Stimulated activated CD8-positive, alpha-beta memory T cell treated with anti-CD3 and anti-CD28 coated beads, Interleukin-12 subunit alpha, Interleukin-12 subunit beta, amount 100 ng/mL, for 4 hours (primary cell): ENCODE data around the gene ZNF850.
A peak's percentile ranks its signal among the peaks of the same experiment; 100 is the strongest.
"Not testable (repeated sequence)": the region's sequence is repeated elsewhere in the genome, so short reads cannot be mapped to it uniquely, and the experiment has no call there.

Experiments
- DNase-seq: peaks from one replicate; pipeline ENCODE4 v3.0.0-alpha.2; 2020; ENCODE audit warnings: low read depth

The ZNF850 gene

DNA sequence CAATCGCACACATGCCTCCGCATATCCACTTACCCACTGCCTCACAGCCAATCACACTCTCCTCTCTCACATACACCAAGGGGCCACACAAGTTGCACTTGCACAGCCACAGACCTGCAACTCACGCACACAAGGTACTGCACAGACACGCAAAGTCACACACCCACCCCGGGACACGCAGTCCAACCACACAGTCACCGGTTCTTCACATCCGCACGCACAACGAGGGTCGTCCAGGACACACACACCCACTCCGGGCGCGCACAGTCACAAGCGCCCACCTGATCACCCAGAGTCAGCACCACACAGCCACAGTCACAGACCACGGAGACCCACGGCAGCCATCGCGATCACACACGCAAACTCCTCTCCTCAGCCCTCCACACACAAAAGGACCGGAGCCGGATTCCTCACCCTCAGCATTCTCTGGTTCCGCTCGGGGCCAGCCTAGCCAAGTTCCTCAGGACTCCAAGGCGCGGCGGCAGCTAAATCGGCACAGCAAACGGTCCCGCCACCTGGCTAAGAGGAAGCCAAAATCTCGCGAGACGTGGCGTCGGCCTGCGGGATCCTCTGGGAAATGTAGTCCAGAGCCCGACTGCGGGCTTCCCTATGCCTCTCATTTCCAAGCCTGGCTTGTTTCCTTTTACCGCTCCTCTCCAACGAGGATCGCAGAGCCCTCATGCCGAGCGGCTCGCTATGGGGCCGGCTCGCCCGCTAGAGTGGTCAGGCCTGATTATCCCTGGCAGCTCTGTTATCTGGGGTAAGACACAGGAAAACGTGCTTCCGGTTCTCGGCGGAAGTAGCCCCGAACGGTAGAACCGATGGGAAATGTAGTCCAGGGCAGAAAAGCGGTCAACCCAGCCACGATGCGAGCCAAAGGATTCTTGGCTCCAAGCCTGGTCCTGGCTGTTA, at the start of gene ZNF850:
TSS of gene ZNF850 (minus strand) at position 497 of the 912 bp plus-strand sequence. CDS start 10,201 bp downstream, outside the sequence.
- DNase-seq: peak; percentile 86

DNA sequence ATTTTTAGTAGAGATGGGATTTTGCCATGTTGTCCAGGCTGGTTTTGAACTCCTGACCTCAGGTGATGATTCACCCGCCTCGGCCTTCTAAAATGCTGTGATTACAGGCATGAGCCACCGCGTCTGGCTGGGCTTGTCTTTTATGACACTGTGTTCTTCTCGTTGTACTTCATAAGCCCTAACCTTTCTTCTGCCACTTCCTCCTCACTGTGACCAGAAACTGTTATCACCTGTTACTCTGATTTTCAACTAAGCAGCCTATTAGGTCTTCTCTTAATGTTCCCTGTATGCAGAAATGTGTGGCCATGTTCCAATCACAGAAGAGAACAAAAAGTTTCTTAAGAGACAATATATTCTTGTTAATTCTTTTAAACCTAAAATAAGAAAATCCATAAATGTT, 49.2 kb upstream of the ZNF850 start:
- no peak for DNase-seq

DNA sequence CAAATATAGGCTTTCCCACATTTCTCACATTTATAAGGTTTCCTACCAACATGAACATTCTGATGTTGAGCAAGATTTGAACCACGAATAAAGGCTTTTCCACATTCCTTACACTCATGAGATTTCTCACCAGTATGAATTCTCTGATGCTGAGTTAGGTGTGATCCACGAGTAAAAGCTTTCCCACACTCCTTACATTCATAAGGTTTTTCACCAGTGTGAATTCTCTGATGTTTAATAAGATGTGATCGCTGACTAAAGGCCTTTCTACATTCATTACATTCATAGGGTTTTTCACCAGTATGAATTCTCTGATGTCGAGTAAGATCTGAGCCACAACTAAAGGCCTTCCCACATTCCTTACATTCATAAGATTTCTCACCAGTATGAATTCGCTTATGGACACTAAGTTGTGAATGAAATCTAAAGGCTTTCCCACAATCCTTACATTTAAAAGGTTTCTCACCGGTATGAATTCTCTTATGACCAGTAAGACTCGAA, 46.6 kb upstream of the ZNF850 start:
- no peak for DNase-seq

DNA sequence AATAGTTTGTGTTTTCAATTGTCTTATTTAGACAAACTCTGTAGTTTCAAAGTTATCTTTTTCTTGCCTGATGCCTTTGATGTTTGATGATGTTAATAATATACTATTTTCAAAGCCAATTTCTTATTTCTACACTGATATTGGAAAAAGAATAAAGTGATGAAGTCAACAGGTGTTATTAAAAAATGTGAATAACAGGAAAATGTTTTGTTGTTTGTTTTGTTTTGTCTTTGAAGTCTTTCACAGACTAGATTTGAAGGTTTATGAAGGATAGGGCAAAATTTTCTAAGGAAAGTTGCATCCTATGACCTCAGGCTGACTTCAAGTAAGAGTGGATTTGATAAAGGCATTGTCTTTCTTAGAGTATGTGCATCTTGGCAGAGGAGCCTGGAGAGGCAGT, 34.4 kb upstream of the ZNF850 start:
- no peak for DNase-seq

DNA sequence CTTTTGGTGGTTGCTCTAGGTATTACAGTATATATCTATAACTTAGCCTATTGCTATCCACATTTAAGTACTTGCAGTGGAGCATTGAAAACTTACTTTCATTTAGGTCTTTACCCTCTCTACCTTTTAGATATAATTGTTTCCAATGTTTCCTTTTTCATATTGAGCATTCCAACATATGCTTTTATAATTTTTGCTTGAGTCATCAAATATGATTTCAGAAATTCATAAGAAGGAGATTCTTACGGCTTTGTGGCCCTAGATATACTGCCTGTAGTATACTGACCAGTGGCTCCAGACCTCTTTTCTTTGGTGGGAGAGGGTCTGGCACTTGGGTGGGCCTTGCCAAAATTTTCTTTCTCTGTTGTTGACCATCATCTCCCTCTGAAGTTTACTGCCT, 32.8 kb upstream of the ZNF850 start:
- DNase-seq: no peak

DNA sequence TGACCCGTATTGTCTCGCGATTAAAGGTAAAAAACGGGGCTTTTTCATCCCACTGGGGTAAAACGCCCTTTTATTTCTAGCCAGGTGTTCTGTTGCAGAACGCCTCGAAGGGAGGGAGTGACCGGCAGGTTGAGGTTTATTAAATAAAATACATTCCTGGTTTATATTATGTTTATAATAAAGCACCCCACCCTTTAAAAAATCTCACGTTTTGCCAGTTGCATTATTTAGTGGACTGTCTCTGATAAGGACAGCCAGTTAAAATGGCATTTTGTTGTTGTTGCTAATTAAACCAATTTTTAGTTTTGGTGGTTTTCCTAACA, 25.1 kb upstream of the ZNF850 start:
- DNase-seq: no peak

DNA sequence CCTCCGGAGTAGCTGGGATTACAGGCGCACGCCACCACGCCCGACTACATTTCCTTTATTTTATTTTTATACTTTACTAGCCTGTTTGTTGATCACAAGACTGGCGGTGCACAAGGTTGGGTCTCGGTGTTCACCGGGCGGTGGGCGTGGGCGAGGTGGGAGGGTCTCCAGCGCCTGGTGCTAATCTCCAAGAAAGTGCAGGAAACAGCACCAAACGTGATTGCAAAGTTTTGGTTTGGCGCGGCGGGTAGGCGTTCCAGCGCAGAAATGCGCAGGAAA, 24.0 kb upstream of the ZNF850 start:
- DNase-seq: no peak

DNA sequence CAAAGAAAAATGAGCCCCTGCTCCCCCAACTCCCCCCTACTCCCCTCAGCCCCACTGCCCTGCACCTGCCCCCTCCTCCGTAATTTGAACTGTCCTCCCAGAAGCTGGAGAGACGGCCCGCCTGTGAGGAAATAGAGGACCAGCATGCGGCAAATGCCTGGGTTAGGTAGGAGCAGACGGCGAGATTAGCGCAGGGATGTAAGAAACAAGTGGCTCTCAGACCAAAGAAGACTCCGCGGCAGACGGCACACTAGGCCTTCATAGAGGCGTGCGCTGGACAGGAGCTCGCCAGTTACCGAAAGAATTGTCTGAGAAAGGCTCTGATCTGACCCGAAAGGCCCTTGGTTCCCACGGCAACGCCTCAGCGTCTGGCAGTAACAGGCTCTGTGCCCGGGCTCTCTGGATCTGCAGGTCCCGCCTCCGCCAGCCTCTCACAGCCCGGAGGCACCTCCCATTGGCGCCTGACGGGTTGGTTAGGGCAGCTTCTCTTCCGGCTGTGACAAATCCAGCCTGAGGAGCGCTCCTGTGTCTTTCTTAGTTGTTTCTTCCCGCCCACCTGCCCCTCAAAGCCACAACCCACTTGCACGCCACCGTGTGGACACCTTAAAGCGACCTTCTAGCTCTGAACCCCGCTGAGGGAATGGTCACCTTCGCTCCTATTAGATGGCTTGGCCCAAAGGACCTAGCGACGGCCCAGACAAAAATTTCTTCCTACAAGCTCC, 19.0 kb upstream of the ZNF850 start:
- not testable (repeated sequence) for DNase-seq

DNA sequence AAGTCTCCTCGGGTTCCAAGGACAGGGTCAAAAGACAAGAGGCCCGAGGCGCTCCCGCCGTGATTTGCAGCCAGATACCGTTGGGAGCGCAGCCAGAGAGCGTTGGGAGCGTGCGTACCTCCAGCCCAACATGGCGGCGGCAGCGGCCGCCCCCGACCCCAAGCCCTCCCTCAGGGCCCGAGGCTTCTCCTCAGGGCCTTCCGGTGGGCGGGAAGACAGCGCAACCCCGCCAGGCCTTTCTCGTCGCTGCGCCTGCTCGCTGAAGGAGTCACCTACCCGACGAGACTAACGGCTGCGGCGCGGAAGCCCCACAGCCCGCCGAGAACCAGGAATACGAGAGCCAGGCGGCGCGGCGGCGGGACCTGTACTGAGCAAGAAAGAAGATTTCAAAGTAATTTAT, 3.2 kb upstream of the ZNF850 start:
- no peak for DNase-seq

DNA sequence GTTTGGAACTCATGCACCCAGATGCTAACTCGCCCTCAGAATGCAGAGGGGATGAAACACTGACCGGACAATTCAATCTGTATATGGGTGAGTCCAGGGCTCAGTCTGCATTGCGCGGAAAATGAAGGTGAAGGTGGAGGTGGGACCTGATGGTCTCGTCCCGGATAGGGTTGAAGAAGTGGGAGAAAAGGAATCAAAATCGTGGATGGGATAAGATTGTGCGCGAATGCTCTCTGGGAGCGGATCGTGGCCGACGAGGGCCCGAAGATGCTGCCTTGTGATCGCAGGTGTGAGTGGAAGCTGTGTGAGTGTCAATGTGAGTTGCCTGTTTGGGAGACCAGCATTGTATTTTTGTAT, 594 bp upstream of the ZNF850 start:
- DNase-seq: no peak

DNA sequence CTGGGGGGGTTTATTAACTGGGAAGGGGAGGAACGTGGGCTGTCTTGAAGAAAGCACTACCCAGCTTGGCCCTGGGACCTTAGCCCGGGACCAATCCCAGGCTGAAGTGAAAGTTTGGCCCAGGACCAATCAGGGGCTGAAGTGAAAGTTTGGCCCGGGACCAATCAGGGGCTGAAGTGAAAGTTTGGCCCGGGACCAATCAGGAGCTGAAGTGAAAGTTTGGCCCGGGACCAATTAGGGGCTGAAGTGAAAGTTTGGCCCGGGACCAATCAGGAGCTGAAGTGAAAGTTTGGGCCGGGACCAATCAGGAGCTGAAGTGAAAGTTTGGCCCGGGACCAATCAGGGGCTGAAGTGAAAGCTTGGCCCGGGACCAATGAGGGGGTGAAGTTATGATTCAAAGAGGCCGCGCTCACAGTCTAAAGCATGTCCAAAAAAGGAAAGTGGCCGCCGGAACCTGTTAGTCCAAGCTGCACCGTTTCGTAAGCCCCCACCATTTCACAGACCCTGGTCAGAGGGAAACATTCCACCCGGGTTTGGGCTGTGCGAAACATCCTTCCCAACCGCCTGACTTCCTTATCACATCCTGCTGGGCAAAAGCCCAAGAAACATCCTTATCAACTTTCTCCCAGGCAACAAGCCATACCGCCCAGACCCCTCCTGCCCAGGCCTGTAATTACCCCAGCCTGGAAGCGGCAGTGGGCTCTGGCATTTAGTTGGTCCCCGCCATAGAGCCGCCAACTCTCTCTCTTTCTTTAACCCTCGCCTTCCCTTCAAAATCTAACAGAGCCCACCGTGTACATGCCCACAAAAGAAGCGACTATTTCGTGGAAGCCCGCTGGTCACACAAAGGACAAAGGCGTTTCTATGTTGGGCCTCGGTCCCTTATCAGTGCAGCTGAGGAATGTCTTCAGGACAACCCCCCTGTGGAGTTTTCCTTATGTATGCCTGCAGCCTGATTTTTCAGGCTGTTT, 1.1 kb downstream of the ZNF850 start:
- no peak for DNase-seq

DNA sequence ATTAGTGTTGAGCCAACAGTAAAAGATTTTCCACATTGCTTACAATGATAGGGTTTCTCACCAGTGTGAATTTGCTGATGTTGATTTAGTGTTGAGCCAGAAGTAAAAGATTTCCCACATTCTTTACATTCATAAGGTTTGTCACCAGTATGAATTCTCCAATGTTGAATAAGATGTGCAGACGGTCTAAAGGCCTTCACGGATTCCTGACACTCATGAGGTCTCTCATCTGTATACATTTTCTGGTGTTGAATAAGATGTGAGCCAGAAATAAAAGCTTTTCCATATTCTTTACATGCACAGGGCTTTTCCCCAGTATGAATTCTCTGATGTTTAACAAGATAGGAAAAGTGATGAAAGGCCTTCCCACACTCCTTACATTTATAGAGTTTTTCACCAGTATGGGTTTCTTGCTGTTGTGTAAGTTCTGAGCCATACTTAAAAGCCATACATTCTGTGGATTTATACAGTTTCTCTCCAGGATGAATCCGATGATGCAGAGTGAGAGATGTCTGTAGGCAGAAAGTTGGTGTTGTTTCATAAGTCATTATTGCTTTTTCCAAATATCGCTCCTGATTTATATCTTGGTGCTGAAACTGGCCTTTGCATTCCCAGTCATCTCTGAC, 22.4 kb downstream of the ZNF850 start:
- no peak for DNase-seq

DNA sequence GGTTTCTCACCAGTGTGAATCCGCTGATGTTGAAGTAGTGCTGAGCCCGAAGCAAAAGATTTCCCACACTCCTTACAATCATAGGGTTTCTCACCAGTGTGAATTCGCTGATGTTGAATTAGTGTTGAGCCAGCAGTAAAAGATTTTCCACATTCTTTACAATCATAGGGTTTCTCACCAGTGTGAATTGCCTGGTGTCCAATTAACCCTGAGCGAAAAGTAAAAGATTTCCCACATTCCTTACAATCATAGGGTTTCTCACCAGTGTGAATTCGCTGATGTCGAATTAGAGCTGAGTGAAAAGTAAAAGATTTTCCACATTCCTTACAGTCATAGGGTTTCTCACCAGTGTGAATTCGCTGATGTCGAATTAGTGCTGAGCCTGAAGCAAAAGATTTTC, 23.0 kb downstream of the ZNF850 start:
- DNase-seq: not testable (repeated sequence)

DNA sequence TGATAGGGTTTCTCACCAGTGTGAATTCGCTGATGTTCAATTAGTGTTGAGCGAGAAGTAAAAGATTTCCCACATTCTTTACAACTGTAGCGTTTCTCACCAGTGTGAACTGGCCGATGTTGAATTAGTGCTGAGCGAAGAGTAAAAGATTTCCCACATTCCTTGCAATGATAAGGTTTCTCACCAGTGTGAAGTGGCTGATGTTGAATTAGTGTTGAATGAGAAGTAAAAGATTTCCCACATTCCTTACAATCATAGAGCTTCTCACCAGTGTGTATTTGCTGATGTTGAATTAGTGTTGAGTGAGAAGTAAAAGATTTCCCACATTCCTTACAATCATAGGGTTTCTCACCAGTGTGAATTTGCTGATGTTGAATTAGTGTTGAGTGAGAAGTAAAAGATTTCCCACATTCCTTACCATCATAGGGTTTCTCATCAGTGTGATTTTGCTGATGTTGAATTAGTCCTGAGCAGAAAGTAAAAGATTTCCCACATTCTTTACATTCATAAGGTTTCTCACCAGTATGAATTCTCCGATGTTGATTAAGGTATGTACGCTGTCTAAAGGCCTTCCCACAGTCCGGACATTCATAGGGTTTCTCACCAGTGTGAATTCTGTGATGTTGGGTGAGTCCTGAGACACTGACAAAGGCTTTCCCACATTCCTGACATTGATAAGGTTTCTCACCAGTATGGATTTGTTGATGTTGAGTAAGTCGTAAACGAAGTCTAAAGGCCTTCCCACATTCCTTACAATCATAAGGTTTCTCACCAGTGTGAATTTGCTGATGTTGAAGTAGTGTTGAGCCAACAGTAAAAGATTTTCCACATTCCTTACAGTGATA, 24.0 kb downstream of the ZNF850 start:
- DNase-seq: no peak

DNA sequence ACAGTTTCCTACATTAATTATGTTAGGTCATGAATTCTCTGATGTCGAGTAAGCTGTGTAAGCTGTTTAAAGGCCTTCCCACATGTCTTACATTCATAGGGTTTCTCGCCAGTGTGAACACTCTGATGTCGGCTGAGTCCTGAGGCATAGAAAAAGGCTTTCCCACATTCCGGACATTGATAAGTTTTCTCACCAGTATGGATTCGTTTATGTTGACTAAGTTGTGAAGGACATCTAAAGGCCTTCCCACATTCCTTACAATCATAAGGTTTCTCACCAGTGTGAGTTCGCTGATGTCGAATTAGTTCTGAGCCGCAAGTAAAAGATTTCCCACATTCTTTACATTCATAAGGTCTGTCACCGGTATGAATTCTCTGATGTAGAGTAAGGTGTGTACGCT, 24.9 kb downstream of the ZNF850 start:
- DNase-seq: no peak

DNA sequence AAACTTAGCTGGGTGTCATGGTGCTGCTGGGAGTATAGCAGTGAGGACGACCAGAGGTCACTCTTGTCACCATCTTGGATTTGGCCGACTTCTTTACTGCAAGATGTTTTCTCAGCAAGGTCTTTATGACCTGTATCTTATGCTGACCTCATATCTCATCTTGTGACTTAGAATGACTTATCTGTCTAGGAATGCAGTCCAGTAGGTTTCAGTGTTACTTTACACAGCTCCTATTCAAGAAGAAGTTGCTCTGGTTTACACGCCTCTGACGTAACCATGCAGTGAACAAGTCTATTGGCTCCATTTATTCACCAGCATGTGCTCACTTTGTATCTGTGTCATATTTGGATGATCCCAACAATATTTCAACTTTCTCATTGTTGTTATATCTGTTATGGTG, 26.7 kb downstream of the ZNF850 start:
- no peak for DNase-seq

DNA sequence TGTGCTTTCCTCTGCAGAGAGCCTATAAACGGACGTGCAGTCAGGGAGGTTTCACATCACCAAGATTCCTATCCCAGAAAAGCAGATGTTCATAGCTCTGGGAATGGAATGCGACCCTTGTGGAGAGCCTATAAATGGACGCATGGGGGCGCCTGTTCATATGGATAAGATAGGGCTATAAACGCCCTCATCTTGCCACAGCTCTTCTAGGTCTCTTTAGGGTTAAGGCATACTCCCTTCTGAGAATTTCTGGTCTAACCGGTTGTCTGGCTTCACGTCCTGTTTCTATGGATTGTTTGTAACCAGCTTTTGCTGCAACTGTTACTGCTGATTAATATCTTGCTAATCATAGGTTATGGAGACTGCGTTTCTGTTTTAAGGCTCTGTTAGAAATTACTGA, 36.4 kb downstream of the ZNF850 start:
- DNase-seq: not testable (repeated sequence)

DNA sequence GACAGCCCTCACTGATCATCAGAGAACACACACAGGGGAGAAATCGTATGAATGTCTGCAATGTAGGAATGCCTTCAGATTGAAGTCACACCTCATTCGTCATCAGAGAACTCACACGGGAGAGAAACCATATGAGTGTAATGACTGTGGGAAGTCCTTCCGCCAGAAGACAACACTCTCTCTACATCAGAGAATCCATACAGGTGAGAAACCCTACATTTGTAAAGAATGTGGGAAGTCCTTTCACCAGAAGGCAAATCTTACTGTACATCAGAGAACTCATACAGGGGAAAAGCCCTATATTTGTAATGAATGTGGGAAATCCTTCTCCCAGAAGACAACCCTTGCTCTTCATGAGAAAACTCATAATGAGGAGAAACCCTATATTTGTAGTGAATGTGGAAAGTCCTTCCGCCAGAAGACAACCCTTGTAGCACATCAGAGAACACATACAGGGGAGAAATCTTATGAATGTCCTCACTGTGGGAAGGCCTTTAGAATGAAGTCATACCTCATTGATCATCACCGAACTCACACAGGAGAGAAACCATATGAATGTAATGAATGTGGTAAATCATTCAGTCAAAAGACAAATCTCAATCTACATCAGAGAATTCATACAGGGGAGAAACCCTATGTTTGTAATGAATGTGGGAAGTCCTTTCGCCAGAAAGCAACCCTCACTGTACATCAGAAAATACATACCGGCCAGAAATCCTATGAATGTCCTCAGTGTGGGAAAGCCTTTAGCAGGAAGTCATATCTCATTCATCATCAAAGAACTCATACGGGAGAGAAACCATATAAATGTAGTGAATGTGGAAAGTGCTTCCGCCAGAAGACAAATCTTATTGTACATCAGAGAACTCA, 52.7 kb downstream of the ZNF850 start:
- no peak for DNase-seq

DNA sequence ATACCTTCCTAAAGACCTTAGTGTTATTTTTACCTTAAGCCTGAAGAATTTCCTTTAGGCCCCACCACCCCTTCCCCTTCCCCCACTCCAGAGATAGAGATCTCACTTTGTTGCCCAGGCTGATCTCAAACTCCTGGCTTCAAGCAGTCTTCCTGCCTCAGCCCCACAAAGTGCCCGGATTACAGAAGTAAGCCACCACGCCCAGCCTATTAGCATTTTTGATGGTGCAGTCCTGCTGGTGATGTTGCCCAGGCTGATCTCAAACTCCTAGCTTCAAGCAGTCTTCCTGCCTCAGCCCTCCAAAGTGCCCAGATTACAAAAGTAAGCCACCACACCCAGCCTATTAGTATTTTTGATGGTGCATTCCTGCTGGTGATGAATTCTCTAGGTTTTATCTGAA, 63.2 kb downstream of the ZNF850 start:
- DNase-seq: no peak

DNA sequence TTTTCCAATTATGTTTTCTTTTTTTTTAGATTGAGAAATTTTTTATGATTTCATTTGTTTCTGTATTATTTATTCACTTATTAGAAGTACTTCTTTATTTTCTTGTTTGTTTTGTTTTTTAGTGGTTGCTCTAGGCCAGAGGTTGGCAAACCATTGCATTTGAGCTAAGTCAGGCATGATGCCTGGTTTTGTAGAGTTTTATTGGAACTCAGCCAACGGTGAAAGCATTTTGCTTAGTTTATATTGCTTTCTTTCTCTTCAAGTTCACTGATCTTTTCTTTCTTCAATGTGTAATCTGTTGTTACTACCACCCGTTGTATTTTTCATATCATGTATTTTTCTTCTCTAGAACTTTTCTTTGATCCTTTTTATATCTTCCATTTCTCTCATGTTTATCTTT, 65.5 kb downstream of the ZNF850 start:
- no peak for DNase-seq
